ENCODE results near the gene PURA.

DNA sequence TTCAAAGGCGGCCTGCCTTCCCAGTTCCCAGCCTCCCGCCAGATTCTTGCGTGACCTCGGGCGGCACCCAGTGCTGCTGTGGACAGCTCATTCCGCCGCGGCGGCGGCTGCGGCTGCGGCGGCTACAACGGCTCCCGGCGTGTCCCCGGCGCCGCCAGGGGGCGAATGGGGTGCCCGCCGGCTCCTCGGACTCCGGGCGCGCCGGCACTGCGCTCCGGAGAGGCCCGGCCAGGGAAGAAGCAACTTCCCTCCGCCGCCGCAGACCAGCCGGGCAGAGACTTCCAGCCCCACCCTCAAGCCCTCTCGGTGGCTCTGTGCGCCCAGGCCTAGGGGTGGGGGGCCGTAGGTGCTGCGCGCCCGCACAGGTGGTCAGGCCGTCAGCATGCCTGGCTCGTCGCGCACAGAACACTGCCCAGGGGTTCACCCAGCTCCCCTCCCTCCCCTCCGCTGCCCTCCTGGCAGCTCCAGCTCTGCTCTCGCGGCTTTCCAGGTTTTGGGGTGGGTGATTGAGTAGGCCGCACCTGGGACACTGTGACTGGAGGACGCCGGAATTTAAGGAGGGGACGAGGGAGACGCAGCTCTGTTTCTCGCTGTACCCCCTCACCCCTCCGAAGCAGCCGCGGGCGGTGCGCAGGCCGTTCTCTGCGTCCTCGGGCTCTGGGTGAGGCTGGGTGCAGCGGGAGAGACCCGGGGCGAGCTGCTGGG is 32.1 kb downstream of the PURA start:
- TF ChIP-seq, protein P1, sequence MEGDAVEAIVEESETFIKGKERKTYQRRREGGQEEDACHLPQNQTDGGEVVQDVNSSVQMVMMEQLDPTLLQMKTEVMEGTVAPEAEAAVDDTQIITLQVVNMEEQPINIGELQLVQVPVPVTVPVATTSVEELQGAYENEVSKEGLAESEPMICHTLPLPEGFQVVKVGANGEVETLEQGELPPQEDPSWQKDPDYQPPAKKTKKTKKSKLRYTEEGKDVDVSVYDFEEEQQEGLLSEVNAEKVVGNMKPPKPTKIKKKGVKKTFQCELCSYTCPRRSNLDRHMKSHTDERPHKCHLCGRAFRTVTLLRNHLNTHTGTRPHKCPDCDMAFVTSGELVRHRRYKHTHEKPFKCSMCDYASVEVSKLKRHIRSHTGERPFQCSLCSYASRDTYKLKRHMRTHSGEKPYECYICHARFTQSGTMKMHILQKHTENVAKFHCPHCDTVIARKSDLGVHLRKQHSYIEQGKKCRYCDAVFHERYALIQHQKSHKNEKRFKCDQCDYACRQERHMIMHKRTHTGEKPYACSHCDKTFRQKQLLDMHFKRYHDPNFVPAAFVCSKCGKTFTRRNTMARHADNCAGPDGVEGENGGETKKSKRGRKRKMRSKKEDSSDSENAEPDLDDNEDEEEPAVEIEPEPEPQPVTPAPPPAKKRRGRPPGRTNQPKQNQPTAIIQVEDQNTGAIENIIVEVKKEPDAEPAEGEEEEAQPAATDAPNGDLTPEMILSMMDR (IDR thresholded peaks at IDR 0.05; ENCODE audit: insufficient read depth, low read depth, low read length), result peak; percentile 29
- no peak for TF ChIP-seq EZH2 (IDR thresholded peaks at IDR 0.05; ENCODE audit: insufficient read depth, low read length)
